HG02798 (cell line): ENCODE data around the gene SLC29A2.

Experiments used
- ATAC-seq: cut with Tn5 transposase; IDR thresholded peaks from one replicate; pipeline ENCODE4 v1.9.1; 2021; ENCODE audit warnings: mild to moderate bottlenecking; ENCODE audit not compliant: unreplicated experiment, poor library complexity

The SLC29A2 gene

GRCh38 chr11:66335531-66336233, 35.9 kb downstream of the SLC29A2 start:
- ATAC-seq: no peak

GRCh38 chr11:66334605-66335442, 36.7 kb downstream of the SLC29A2 start:
- ATAC-seq: no peak

- no peak for ATAC-seq
Measured at GRCh38 chr11:66333896-66334604, 37.5 kb downstream of the SLC29A2 start.

GRCh38 chr11:66333220-66333877, 38.2 kb downstream of the SLC29A2 start:
- no peak for ATAC-seq

- no peak for ATAC-seq
Measured at GRCh38 chr11:66332371-66333219, 39.0 kb downstream of the SLC29A2 start.

- no peak for ATAC-seq
Measured at GRCh38 chr11:66331542-66332370, 39.8 kb downstream of the SLC29A2 start.

GRCh38 chr11:66330931-66331330, 40.6 kb downstream of the SLC29A2 start:
- ATAC-seq: no peak

- no peak for ATAC-seq
Measured at GRCh38 chr11:66329165-66329673, 42.3 kb downstream of the SLC29A2 start.

- peak; percentile 74 for ATAC-seq
Measured at GRCh38 chr11:66328302-66329144, 43.0 kb downstream of the SLC29A2 start.

- no peak for ATAC-seq
Measured at GRCh38 chr11:66328031-66328301, 43.6 kb downstream of the SLC29A2 start.

- no peak for ATAC-seq
Measured at GRCh38 chr11:66327171-66328030, 44.2 kb downstream of the SLC29A2 start.

- ATAC-seq: no peak
Measured at GRCh38 chr11:66326261-66327111, 45.1 kb downstream of the SLC29A2 start.

GRCh38 chr11:66325263-66325671, 46.3 kb downstream of the SLC29A2 start:
- ATAC-seq: no peak

- no peak for ATAC-seq
Measured at GRCh38 chr11:66324664-66325063, 46.9 kb downstream of the SLC29A2 start.

GRCh38 chr11:66323684-66324083, 47.9 kb downstream of the SLC29A2 start:
- no peak for ATAC-seq
